LHCN-M2 (cell line): Measurements from ENCODE around the gene PPL. TPM values are rescaled to one million over a fixed set of nuclear protein-coding genes. Genes with fewer than 3 reads are reported as not detected.
A peak's percentile ranks its signal among the peaks of the same experiment; 100 is the strongest.

Experiments
- DNase-seq: peaks from one replicate; pipeline ENCODE4 v3.0.0-alpha.2; 2012; ENCODE audit warnings: low read depth
- total RNA-seq: library from RNA; depleted of rRNA; stranded (reverse); fragments of >200 nt; gene quantifications from 2 replicates; pipeline ENCODE4 v1.2.3, GENCODE V29; 2014

Gene PPL
- total RNA-seq, 1 experiment from 2014 or later, result 0.86 TPM

GRCh38 chr16:4864728-4865127, 72.2 kb downstream of the PPL start:
- no peak for DNase-seq

DNA sequence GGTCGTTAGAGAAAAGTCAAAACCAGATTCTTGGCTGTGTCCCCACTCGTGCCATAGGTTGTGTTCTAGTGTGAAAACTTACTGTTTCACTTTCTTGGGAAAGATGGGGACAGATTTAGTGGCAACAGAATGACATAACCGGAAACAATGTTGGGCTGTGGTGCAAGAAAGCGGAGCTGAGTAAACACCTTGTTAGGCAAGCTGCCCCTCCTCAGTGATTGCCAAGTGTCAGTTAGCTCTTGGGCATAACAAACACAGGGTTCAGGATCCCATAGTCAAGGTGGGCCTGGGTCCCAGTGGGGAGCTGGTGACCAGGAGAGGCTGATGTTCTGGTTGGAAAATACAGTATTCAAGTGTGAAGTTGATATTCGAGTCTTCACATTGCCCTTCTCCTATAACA, 74.3 kb downstream of the PPL start:
- DNase-seq, result no peak

- DNase-seq, result no peak
These were observed 76.1 kb downstream of the PPL start for GRCh38 chr16:4860727-4861342.

- DNase-seq, result no peak
These were observed 77.1 kb downstream of the PPL start for GRCh38 chr16:4859900-4860255.

- no peak for DNase-seq
These were observed 77.6 kb downstream of the PPL start for GRCh38 chr16:4859190-4859899.

- no peak for DNase-seq
These were observed 81.1 kb downstream of the PPL start for GRCh38 chr16:4855804-4856203.

- DNase-seq, result no peak
These were observed 81.6 kb downstream of the PPL start for GRCh38 chr16:4855371-4855770.

DNA sequence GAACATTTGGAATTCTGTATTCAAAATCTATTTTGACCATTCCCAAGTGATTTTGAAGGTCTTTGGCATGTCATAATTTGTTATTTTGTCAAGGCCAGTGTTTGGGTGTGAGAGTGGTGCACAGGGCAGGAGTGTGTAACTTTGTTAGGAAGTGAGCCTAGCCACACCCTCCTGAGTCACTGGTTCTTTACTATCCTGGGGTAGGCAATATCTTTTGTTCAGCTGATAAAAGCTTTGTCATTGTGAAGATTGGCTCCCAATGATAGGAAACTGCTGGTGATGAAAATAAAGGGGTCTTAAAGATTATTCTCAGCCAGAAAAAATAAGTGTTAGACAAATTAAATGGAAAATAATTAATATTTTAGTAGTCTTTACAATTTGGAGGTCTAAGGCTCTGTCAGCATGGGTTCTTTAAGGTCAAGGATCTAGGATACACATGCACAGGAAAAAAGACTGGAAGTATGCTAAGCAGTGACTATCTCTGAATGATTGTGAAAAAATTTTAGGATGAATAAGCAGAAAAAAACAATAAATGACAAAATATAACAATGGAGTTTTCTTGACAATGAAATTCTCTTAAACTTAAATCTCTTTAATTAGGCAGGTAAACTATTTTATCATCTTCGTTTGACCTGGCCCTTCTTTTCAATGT, 84.6 kb downstream of the PPL start:
- peak; percentile 37 for DNase-seq

DNA sequence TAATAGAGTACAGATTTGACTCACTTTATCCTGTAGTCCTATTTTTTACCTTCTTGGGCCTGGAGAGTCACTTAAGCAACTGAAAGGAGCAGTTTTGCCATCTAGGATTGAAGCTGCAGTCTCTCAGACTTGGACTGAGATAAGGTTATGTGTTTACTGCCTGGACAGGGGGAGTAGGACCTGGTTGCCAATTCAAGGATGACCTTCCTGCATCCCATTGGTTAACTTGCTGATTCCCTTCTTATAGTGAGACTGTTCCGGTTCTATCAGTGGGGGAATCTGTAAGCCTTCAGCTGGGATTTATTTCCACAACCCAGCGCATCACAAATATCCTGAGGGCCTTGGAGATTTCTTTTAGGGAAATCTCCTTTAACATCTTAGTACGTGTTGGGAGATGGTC, 86.7 kb downstream of the PPL start:
- DNase-seq, result no peak

- DNase-seq, result peak; percentile 66
These were observed 89.0 kb downstream of the PPL start for GRCh38 chr16:4847774-4848587.

GRCh38 chr16:4846901-4847773, 89.8 kb downstream of the PPL start, which contains the start of the genes GLYR1 and UBN1:
TSS of gene GLYR1 (minus strand) at chr16:4847288. CDS start at chr16:4847265, 23 bp downstream.
TSS of gene UBN1 (plus strand) at chr16:4847481. CDS start at chr16:4852918, 5,437 bp downstream.
- peak; percentile 95 for DNase-seq

DNA sequence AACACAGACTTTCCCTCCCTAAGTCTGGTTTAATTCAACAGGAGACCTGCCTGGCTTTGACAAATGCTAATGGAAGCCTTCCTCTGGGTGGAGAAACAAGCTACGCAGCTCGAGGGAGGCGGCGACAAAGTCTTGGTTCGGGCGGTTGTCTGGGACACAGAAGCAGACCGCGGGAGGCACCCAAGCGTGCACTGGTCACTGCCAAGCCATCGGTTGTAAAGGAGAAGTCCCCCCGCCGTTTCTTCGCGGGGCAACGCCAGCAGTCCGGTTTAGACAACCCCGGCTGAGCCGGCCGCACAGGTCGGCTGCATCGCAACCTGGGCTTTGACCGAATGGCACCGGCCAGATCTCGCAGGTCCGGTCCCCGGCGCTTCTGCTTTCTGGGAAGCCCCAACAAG, 90.4 kb downstream of the PPL start:
- peak; percentile 49 for DNase-seq

DNA sequence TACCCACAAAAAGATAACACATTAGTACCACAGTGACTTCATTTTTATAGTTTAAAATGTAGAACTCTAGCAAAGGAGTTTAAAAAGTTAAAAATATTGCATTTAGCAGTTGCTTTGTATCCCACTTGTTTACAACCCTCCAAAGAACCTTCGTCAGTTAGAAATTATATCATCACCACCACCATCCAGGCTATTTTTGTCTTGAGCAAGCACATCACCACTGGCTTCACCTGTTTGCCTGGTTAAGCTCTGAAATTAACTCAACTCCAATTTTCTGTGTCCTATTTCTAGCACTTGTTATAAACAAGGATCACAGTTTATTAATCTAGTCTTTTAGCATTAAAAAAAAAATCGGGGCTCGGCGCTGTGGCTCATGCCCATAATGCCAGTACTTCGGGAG, 96.0 kb downstream of the PPL start:
- no peak for DNase-seq

DNA sequence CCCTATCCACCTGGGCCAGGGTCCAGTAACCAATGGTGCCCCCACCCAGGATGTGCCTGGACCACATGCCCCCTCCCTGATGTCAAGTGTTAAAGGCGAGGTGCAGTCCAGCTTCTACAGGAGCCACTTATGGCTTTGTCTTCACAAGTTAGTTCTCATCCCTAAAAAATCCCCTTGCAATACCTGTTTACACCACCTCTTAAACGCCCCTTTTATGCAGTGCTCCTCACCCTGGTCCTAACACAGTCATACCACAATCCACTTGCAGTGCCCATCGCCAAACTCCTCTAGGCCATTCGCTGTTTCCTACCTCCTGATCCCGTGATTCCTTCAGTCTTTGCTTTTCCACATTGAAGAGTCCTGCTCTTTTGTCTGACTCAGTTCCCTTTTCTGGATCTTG, 97.0 kb downstream of the PPL start:
- no peak for DNase-seq

DNA sequence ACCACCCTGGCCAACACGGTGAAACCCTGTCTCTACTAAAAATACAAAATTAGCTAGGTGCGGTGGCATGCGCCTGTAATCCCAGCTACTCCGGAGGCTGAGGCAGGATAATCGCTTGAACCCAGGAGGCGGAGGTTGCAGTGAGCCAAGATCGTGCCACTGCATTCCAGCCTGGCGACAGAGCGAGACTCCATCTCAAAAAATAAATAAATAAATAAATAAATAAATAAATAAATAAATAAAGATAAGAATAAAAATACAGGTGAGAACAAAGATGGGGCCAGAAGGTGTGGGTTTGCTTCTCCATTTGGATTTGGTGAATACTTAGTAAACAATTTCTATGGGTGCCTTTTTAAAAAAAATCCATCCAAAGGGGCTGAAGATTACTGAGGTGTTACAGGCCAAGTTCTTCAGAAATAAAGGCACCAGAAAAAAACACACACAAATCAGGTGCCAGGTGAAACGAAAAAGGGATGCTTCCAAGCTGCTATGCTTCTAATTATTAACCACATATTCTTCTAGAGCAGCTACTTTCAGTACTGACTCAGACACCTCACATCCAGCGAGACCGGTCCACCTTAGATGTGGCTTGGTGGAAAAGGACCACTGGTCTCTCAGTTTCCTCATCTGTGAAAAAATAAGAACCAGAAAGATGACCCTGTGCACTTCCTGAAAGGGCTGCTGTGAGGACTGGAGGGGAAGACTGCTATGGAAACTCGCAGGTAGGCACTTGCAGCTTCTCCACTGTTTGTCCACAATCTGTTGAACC, 99.0 kb downstream of the PPL start:
- DNase-seq, result no peak

GRCh38 chr16:4836727-4837126, 100.2 kb downstream of the PPL start:
- no peak for DNase-seq

GRCh38 chr16:4833584-4833983, 103.4 kb downstream of the PPL start:
- DNase-seq, result no peak

DNA sequence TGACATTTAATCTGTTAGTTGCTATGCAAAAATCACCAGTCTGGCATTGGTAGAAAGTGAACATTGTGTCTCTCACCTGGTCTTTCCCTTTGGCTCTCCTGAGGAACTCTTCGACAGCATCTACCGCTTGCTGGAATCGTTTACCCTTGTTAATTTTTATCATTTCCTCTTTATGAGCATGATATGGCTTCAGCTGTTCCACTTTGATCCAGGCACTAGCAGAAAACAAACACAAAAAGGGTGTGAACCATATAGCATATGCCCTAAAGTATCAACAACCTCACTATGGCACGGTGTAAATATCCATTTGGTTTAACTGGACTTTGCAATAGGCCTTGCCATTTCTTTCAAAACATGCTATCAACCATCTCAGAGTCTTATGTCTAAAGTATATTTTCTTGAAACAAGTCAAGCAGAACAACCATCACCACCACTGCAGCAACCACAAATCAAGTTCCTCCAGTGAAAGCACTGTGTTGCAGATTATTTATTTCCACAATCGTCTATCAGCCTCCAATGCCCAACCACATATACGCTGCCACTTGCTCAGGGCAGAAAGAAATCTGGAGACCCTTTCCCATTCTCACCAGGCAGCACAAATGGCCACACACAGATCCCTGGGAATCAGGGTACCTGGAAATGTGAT, 104.1 kb downstream of the PPL start:
- no peak for DNase-seq
